GM13976 (cell line): ENCODE data around the gene KCNAB1.

Source experiments
- DNase-seq: peaks from one replicate; pipeline ENCODE4 v3.0.0; 2012; ENCODE audit warnings: low spot score
- CTCF ChIP-seq: IDR thresholded peaks from 2 replicates; pipeline ENCODE4 v1.5.1; 2012; ENCODE audit warnings: borderline replicate concordance, mild to moderate bottlenecking; ENCODE audit not compliant: insufficient read depth; ENCODE audit errors: extremely low read depth, missing control alignments, control extremely low read depth
- in situ Hi-C: fragments of 300-500 bp; cut with MboI; formaldehyde crosslinking; loops from one replicate; pipeline ENCODE4 v1.12.0; 2022; ENCODE audit warnings: low sequenced_read_pairs, mixed read lengths, inconsistent platforms; ENCODE audit not compliant: unreplicated experiment

Gene KCNAB1

GRCh38 chr3:156298938-156299337 lies 178.6 kb downstream of the KCNAB1 start:
- in situ Hi-C loops = no loop called here
- no peak for TF ChIP-seq CTCF
- DNase-seq = no peak

GRCh38 chr3:156299569-156299968 lies 179.2 kb downstream of the KCNAB1 start:
- no peak for TF ChIP-seq CTCF
- in situ Hi-C loops = no loop called here
- no peak for DNase-seq

- DNase-seq = no peak
- in situ Hi-C loops = no loop called here
- TF ChIP-seq CTCF = no peak
Observed at GRCh38 chr3:156300371-156300770, 180.0 kb downstream of the KCNAB1 start.

GRCh38 chr3:156300929-156301840 lies 180.8 kb downstream of the KCNAB1 start:
- no peak for TF ChIP-seq CTCF
- DNase-seq = no peak
- in situ Hi-C loops = no loop called here

- no peak for TF ChIP-seq CTCF
- in situ Hi-C loops = no loop called here
- no peak for DNase-seq
Observed at GRCh38 chr3:156303001-156303707, 182.8 kb downstream of the KCNAB1 start.

GRCh38 chr3:156304406-156304805 lies 184.0 kb downstream of the KCNAB1 start:
- TF ChIP-seq CTCF = no peak
- in situ Hi-C loops = no loop called here
- DNase-seq = no peak
